B cell (primary cell): ENCODE data around the gene CCL20. TPM values are rescaled to one million over a fixed set of nuclear protein-coding genes. Genes with fewer than 3 reads are reported as not detected.

Experiments
- ATAC-seq: fragments of 200-7000 bp; cut with Tn5 transposase; one replicate; pipeline ENCODE4 v1.10.0; 2021; ENCODE audit warnings: low read depth, mild to moderate bottlenecking, moderate number of reproducible peaks, moderate library complexity
- CTCF ChIA-PET: fragments of 350-600 bp; sonication (Branson Sonifier 250); formaldehyde crosslinking; loops from one replicate; lab custom pipeline; 2021; ENCODE audit warnings: antibody characterized with exemption, inconsistent platforms; lab: Charles Lee
- POLR2A ChIA-PET: fragments of 350-600 bp; sonication (Branson Sonifier 250); formaldehyde crosslinking; loops from one replicate; lab custom pipeline; 2021; ENCODE audit warnings: antibody characterized with exemption; lab: Charles Lee
- DNase-seq: peaks from one replicate; pipeline ENCODE4 v3.0.0; 2013
- H2AFZ ChIP-seq: 2 replicates; pipeline ENCODE4 v1.6.1; 2012; ENCODE audit warnings: mild to moderate bottlenecking, low read depth, low read length; ENCODE audit not compliant: insufficient read depth, poor library complexity, severe bottlenecking
- H3K27ac ChIP-seq, 2 donors: 1 replicate in 1 of 2; 2 replicates in 1 of 2; pipeline ENCODE4 v1.5.1; 2012 to 2013; ENCODE audit warnings: low read length in 2 of 2, mild to moderate bottlenecking in 2 of 2, moderate library complexity in 1 of 2
- H3K27me3 ChIP-seq, 4 experiments: fragments of 200-600 bp in 1 of 4; sonication (generic) in 1 of 4; replicated peaks in 1 of 4; 1 replicate in 2 of 4; 2 replicates in 2 of 4; pipeline versions ENCODE4 v1.6.1 to v1.7.0; 2013 to 2016; ENCODE audit warnings: low read length in 3 of 4, mild to moderate bottlenecking in 2 of 4, mixed read lengths in 1 of 4, moderate library complexity in 1 of 4; ENCODE audit not compliant: insufficient read depth in 4 of 4, control insufficient read depth in 3 of 4; ENCODE audit errors: control extremely low read depth in 1 of 4
- H3K36me3 ChIP-seq, 2 experiments: replicated peaks in 1 of 2; 1 replicate in 1 of 2; 2 replicates in 1 of 2; pipeline versions ENCODE4 v1.6.1 to v1.7.1; 2013; ENCODE audit warnings: low read length in 1 of 2; ENCODE audit not compliant: insufficient read depth in 2 of 2, control insufficient read depth in 1 of 2; ENCODE audit errors: control extremely low read depth in 1 of 2, extremely low read depth in 1 of 2
- H3K4me1 ChIP-seq, 2 donors: fragments of 200-600 bp in 1 of 2; sonication (generic) in 1 of 2; 1 replicate in 1 of 2; 2 replicates in 1 of 2; pipeline versions ENCODE4 v1.5.1 to v1.6.1; 2013 to 2017; ENCODE audit warnings: low read length in 2 of 2; ENCODE audit not compliant: control insufficient read depth in 2 of 2, insufficient read depth in 2 of 2
- H3K4me2 ChIP-seq: replicated peaks from 2 replicates; pipeline ENCODE3; 2012; ENCODE audit warnings: mild to moderate bottlenecking, low read depth, low read length; ENCODE audit not compliant: poor library complexity, severe bottlenecking
- H3K4me3 ChIP-seq, 5 experiments: fragments of 200-600 bp in 1 of 5; sonication (generic) in 1 of 5; 1 replicate in 3 of 5; 2 replicates in 2 of 5; pipeline versions ENCODE4 v1.5.1 to v1.7.0; 2011 to 2016; ENCODE audit warnings: low read length in 4 of 5, mild to moderate bottlenecking in 4 of 5, low read depth in 2 of 5, control low read depth in 1 of 5, moderate library complexity in 1 of 5; ENCODE audit not compliant: insufficient read depth in 1 of 5; ENCODE audit errors: control extremely low read depth in 1 of 5, extremely low read depth in 1 of 5
- H3K79me2 ChIP-seq: fragments of 200-600 bp; sonication (generic); one replicate; pipeline ENCODE4 v1.6.0; 2016; ENCODE audit warnings: low read length; ENCODE audit not compliant: control insufficient read depth, insufficient read depth
- H3K9ac ChIP-seq: fragments of 200-600 bp; sonication (generic); 2 replicates; pipeline ENCODE4 v1.6.1; 2017; ENCODE audit warnings: mild to moderate bottlenecking, low read length, moderate library complexity
- H3K9me3 ChIP-seq, 3 donors: one replicate each; pipeline versions ENCODE4 v1.6.1 to v1.7.1; 2013; ENCODE audit warnings: low read length in 2 of 3; ENCODE audit not compliant: control insufficient read depth in 2 of 3, insufficient read depth in 1 of 3; ENCODE audit errors: control extremely low read depth in 1 of 3
- H4K20me1 ChIP-seq: 2 replicates; pipeline ENCODE4 v1.6.0; 2012; ENCODE audit warnings: mild to moderate bottlenecking, low read length; ENCODE audit not compliant: insufficient read depth, control insufficient read depth, poor library complexity, severe bottlenecking
- H3K27ac Mint-ChIP-seq: one replicate; pipeline ENCODE4 v1.8.0; 2021; ENCODE audit warnings: mixed read lengths
- H3K27me3 Mint-ChIP-seq: one replicate; pipeline ENCODE4 v1.8.0; 2021; ENCODE audit warnings: mixed read lengths
- H3K4me1 Mint-ChIP-seq: one replicate; pipeline ENCODE4 v1.8.0; 2021; ENCODE audit warnings: mixed read lengths
- H3K4me3 Mint-ChIP-seq: one replicate; pipeline ENCODE4 v1.8.0; 2021; ENCODE audit warnings: mixed read lengths
- H3K9me3 Mint-ChIP-seq: one replicate; pipeline ENCODE4 v1.8.0; 2022; ENCODE audit warnings: mixed read lengths; ENCODE audit not compliant: insufficient read depth
- EZH2 ChIP-seq: IDR thresholded peaks from 2 replicates; pipeline ENCODE4 v1.6.1; 2012; ENCODE audit warnings: borderline replicate concordance, low read depth, mild to moderate bottlenecking, moderate library complexity, low read length; ENCODE audit not compliant: insufficient read depth, poor library complexity, severe bottlenecking
- WGBS: methylation state at CpG from one replicate; pipeline ENCODE4 v1.1.5; 2013; ENCODE audit warnings: missing lambda C conversion rate; ENCODE audit not compliant: insufficient coverage; 5-methylcytosine and 5-hydroxymethylcytosine counted together
- intact Hi-C: fragments of 100-400 bp; cut with micrococcal nuclease; formaldehyde crosslinking; loops from one replicate; pipeline ENCODE4 v1.10.0; 2022
- polyA plus RNA-seq: library from polyadenylated mRNA; depleted of rRNA; stranded (reverse); fragments of >200 nt; gene quantifications from 2 replicates; pipeline ENCODE4 v1.2.3, GENCODE V29; 2012
- total RNA-seq, 2 donors: library from RNA; stranded (reverse); fragments of 120-200 nt in 1 of 2; gene quantifications; 1 replicate in 1 of 2; 2 replicates in 1 of 2; pipeline versions ENCODE4 v1.2.3 to v1.2.4, GENCODE V29; 2013 to 2022
- TF ChIP-seq, protein P1 (sequence below): fragments of 200-600 bp; IDR thresholded peaks from one replicate; pipeline ENCODE4 v1.8.0; 2022; ENCODE audit warnings: antibody characterized with exemption, mild to moderate bottlenecking

Gene CCL20
- total and polyA plus RNA-seq, 2 donors (not counting 1 experiment from before 2014, with no cell fraction given): 0.31 TPM; not detected in 1

DNA sequence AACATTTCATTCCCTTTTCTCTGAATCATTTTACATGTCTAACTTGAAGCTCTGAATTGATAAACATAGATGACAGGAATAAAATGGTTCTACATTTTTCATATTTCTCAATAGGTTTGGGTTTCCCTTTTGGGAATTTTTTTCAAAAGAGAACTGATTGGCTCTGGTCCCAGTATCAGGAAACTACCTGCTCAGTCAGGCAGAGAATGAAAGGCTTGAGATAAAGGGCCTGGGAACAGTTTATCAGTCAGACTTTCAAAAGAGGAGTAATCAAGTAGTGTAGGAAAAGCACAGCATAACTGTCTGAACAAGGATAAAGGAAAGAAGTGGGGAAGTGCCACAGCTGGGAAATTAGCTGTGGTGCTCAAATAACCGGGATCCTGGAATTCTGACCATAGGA lies 28.3 kb upstream of the CCL20 start:
- H3K9me3 Mint-ChIP-seq: no peaks in the 10 kb centered on the region
- Histone ChIP-seq H3K4me3 (no peak overlapping the region), H3K27me3 (peaks cover 0 to 5% (median 0%) of the 10 kb centered on the region in 4 experiments), H3K4me1 (peaks cover 4 to 16% of the 10 kb centered on the region in 2 donors), H2AFZ (no peak overlapping the region), H3K36me3 (no peaks in the 10 kb centered on the region), H3K27ac (no peak overlapping the region), H4K20me1 (no peaks in the 10 kb centered on the region), H3K79me2 (no peaks in the 10 kb centered on the region), H3K9ac (no peak overlapping the region), H3K9me3 (no peaks in the 10 kb centered on the region), H3K4me2 (no peak overlapping the region)
- no peak for ATAC-seq
- CTCF ChIA-PET: no interaction called here
- H3K27me3 Mint-ChIP-seq: peaks cover 15% of the 10 kb centered on the region
- H3K4me3 Mint-ChIP-seq: no peak overlapping the region
- no peak overlapping the region for H3K27ac Mint-ChIP-seq
- peaks cover 11% of the 10 kb centered on the region for H3K4me1 Mint-ChIP-seq
- TF ChIP-seq, protein P1, sequence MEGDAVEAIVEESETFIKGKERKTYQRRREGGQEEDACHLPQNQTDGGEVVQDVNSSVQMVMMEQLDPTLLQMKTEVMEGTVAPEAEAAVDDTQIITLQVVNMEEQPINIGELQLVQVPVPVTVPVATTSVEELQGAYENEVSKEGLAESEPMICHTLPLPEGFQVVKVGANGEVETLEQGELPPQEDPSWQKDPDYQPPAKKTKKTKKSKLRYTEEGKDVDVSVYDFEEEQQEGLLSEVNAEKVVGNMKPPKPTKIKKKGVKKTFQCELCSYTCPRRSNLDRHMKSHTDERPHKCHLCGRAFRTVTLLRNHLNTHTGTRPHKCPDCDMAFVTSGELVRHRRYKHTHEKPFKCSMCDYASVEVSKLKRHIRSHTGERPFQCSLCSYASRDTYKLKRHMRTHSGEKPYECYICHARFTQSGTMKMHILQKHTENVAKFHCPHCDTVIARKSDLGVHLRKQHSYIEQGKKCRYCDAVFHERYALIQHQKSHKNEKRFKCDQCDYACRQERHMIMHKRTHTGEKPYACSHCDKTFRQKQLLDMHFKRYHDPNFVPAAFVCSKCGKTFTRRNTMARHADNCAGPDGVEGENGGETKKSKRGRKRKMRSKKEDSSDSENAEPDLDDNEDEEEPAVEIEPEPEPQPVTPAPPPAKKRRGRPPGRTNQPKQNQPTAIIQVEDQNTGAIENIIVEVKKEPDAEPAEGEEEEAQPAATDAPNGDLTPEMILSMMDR: no peak
- TF ChIP-seq EZH2: no peak
- POLR2A ChIA-PET: no interaction called here
- intact Hi-C loops: no loop called here
- 56% methylated on average over 1 of the region's 1 CpG for WGBS
- no peak for DNase-seq

- no peak for DNase-seq
- H3K36me3 ChIP-seq: no peaks in the 10 kb centered on the region
- 80% methylated on average over 1 of the region's 4 CpGs for WGBS
- Mint-ChIP-seq H3K4me3 (no peak overlapping the region), H3K4me1 (peaks cover 3% of the 10 kb centered on the region), H3K27ac (no peak overlapping the region), H3K27me3 (peaks cover 14% of the 10 kb centered on the region), H3K9me3 (no peaks in the 10 kb centered on the region)
- no peaks in the 10 kb centered on the region for H3K79me2 ChIP-seq
- no peak overlapping the region for H2AFZ ChIP-seq
- no peaks in the 10 kb centered on the region for H3K9me3 ChIP-seq
- no peaks in the 10 kb centered on the region for H4K20me1 ChIP-seq
- no peak overlapping the region for H3K27ac ChIP-seq
- ChIA-PET CTCF (no interaction called here), POLR2A (no interaction called here)
- intact Hi-C loops: no loop called here
- no peak overlapping the region for H3K9ac ChIP-seq
- peaks cover 0 to 7% of the 10 kb centered on the region in 2 donors for H3K4me1 ChIP-seq
- TF ChIP-seq, protein P1: no peak
- no peak for TF ChIP-seq EZH2
- peaks cover 0 to 5% (median 0%) of the 10 kb centered on the region in 4 experiments for H3K27me3 ChIP-seq
- H3K4me2 ChIP-seq: no peak overlapping the region
- no peak for ATAC-seq
- no peak overlapping the region for H3K4me3 ChIP-seq
Observed at GRCh38 chr2:227788561-227789018, 25.1 kb upstream of the CCL20 start.
